T-helper 1 cell treated with Interleukin-12 subunit alpha and Interleukin-12 subunit beta and Interleukin-4 antibody, amounts not matched to agents 30 ng/mL and 1 ng/mL, for 36 hours (primary cell): ENCODE measurements around the gene ADAM12. TPM values are rescaled to one million over a fixed set of nuclear protein-coding genes. Genes with fewer than 3 reads are reported as not detected.
"Not testable (repeated sequence)": the region's sequence is repeated elsewhere in the genome, so short reads cannot be mapped to it uniquely, and the experiment has no call there.

Source experiments
- intact Hi-C: fragments of 100-400 bp; cut with micrococcal nuclease; formaldehyde crosslinking; loops from one replicate; pipeline ENCODE4 v1.15.1; 2024
- total RNA-seq: library from RNA; stranded (reverse); gene quantifications from 2 replicates; pipeline ENCODE4 v1.2.3, GENCODE V29; 2022

ADAM12 gene
- total RNA-seq, 1 donor from 2014 or later: 0.07 TPM

GRCh38 chr10:126191192-126191591 is 197.1 kb downstream of the ADAM12 start:
- intact Hi-C loops: no loop called here

- intact Hi-C loops: no loop called here
Observed at GRCh38 chr10:126188679-126189200, 199.5 kb downstream of the ADAM12 start.

- intact Hi-C loops: no loop called here
Observed at GRCh38 chr10:126187399-126187798, 200.9 kb downstream of the ADAM12 start.

- intact Hi-C loops: no loop called here
Observed at GRCh38 chr10:126186766-126187165, 201.5 kb downstream of the ADAM12 start.

GRCh38 chr10:126185676-126186447 is 202.4 kb downstream of the ADAM12 start:
- intact Hi-C loops: no loop called here

GRCh38 chr10:126181626-126182025 is 206.7 kb downstream of the ADAM12 start:
- intact Hi-C loops: no loop called here

GRCh38 chr10:126179637-126180036 is 208.6 kb downstream of the ADAM12 start:
- intact Hi-C loops: no loop called here

- intact Hi-C loops: no loop called here
Observed at GRCh38 chr10:126177417-126178030, 210.8 kb downstream of the ADAM12 start.

GRCh38 chr10:126175641-126176262 is 212.5 kb downstream of the ADAM12 start:
- intact Hi-C loops: no loop called here

- intact Hi-C loops: not testable (repeated sequence)
Observed at GRCh38 chr10:126172755-126173154, 215.5 kb downstream of the ADAM12 start.

- intact Hi-C loops: no loop called here
Observed at GRCh38 chr10:126171555-126171954, 216.7 kb downstream of the ADAM12 start.

- intact Hi-C loops: no loop called here
Observed at GRCh38 chr10:126170776-126171175, 217.5 kb downstream of the ADAM12 start.

GRCh38 chr10:126170371-126170770 is 217.9 kb downstream of the ADAM12 start:
- intact Hi-C loops: no loop called here

- intact Hi-C loops: no loop called here
Observed at GRCh38 chr10:126169899-126170298, 218.4 kb downstream of the ADAM12 start.

GRCh38 chr10:126166797-126167196 is 221.5 kb downstream of the ADAM12 start:
- intact Hi-C loops: no loop called here

- intact Hi-C loops: no loop called here
Observed at GRCh38 chr10:126165874-126166273, 222.4 kb downstream of the ADAM12 start.

- intact Hi-C loops: no loop called here
Observed at GRCh38 chr10:126163506-126163905, 224.8 kb downstream of the ADAM12 start.

- intact Hi-C loops: no loop called here
Observed at GRCh38 chr10:126161691-126162090, 226.6 kb downstream of the ADAM12 start.

- intact Hi-C loops: no loop called here
Observed at GRCh38 chr10:126160971-126161630, 227.2 kb downstream of the ADAM12 start.

- intact Hi-C loops: no loop called here
Observed at GRCh38 chr10:126160571-126160970, 227.7 kb downstream of the ADAM12 start.

- intact Hi-C loops: no loop called here
Observed at GRCh38 chr10:126158133-126158892, 230.0 kb downstream of the ADAM12 start.
